Measurements from ENCODE around the gene WDR27. TPM values are rescaled to one million over a fixed set of nuclear protein-coding genes. Genes with fewer than 3 reads are reported as not detected.

WDR27 gene
- total and polyA plus RNA-seq, 10 of the 15 experiments (the other 5 are each of a cell fraction or from before 2014, with no cell fraction given), result 1.9 to 33.2 (median 19.0) TPM

DNA sequence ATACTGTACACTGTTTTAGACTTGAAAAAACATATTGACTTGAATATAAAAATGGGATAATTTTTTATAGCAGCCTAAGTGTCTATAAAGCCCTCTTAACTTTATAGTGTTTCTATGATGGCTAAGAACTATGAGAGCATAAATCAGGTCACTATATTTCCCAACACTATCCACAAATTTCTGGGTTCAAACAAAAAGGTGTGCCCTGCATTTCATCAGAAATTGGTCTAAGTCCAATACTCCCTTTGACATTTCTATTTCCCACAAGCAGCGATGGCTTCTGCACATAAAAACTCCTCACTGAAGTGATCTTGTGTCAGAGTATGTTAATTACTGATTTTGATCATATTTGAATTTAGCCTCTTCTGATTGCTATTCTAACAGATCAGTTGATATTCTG lies 143.9 kb downstream of the WDR27 start:
- ChIA-PET SMC1A (ENCODE audit: uncharacterized antibody, unreplicated experiment) (no interaction called here), POLR2A (no interaction called here), RAD21 (ENCODE audit: unreplicated experiment) (no interaction called here), CTCF (no interaction called here)
- in situ Hi-C loops (cut with MboI), result no loop called here
- no TSS peak for BruUV-seq (replicated peaks)
- no peak overlapping the region for H2AFZ ChIP-seq (ENCODE audit: control insufficient read depth, low read depth, low read length)
- no peak overlapping the region for H3K4me3 ChIP-seq
- TF ChIP-seq CREB1 (IDR thresholded peaks at IDR 0.05; ENCODE audit: low read depth), result no peak
- no peak for TF ChIP-seq ZBED1 (IDR thresholded peaks at IDR 0.05; ENCODE audit: borderline replicate concordance)
- no peak for TF ChIP-seq CHD1 (IDR thresholded peaks at IDR 0.05; ENCODE audit: low read depth, low read length)
- no peak overlapping the region for H3K9ac ChIP-seq (ENCODE audit: control insufficient read depth, insufficient read depth, low read length)
- no peaks in the 10 kb centered on the region for H4K20me1 ChIP-seq (ENCODE audit: control insufficient read depth, insufficient read depth)
- ATAC-seq (no peak), DNase-seq (ENCODE audit: low read depth, low spot score) (no peak), FAIRE-seq (no peak)
- H3K9me3 ChIP-seq (replicated peaks; ENCODE audit: control insufficient read depth, insufficient read depth, low read length), result peaks cover 2% of the 10 kb centered on the region; the same call in 2 of the 3 replicates
- WGBS (ENCODE audit: insufficient coverage, insufficient replicate concordance, low lambda C conversion rate, missing lambda C conversion rate), result 100% methylated on average over 1 of the region's 1 CpG
- H3K27me3 ChIP-seq (replicated peaks in 1 of 2; ENCODE audit: control insufficient read depth in 2 of 2, insufficient read depth in 2 of 2, low read length in 1 of 2), result no peaks in the 10 kb centered on the region
- H3K4me2 ChIP-seq (ENCODE audit: control insufficient read depth, insufficient read depth), result no peak overlapping the region
- H3K36me3 ChIP-seq (ENCODE audit: control insufficient read depth in 2 of 2, insufficient read depth in 2 of 2, low read length in 1 of 2), result no peaks in the 10 kb centered on the region
- no peak overlapping the region for H3K27ac ChIP-seq (ENCODE audit: control insufficient read depth, insufficient read depth)
- intact Hi-C loops (cut with micrococcal nuclease; ENCODE audit: unreplicated experiment), result no loop called here
- no peaks in the 10 kb centered on the region for H3K79me2 ChIP-seq (ENCODE audit: control insufficient read depth, insufficient read depth, low read length)
- peaks cover 16% of the 10 kb centered on the region for H3K4me1 ChIP-seq (ENCODE audit: control insufficient read depth, insufficient read depth, low read length)

DNA sequence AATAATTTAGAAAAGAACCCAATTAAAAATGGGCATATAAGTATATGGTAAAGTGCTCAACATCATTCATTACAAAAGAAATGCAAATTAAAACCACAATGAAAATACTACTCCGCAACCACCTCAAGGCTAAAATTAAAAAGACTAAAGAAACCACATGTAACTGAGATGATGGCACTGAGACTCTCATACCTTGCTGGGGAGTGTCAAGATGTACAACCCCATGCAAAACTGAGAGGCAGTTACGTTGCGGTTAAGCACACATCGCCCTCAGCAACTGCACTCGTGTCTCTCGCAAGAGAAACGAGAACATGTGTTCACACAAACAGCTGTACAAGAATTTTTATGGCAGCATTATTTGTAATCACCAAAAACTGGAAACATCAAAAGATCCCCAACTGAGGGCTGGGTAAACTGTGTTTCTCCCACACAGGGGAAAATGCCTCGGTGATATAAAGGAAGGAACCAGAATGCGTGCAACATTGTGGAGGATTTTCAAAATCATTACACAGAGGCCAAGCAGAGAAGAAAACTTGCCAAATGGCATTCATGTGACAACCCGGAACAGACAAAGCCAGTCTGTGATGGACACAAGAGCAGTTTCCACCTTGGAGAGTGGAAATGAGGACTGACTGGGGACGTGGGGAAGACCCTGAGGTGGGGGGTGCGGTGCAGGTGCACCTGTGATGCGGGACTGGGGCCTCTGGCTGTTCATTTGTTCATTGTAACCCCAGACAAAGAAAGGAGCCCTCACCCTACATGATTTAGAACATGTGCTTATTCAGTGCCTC lies 144.9 kb downstream of the WDR27 start:
- peak; percentile 91 for ATAC-seq
- SMC1A ChIA-PET (ENCODE audit: uncharacterized antibody, unreplicated experiment), result no interaction called here
- peak overlapping the region; percentile 58 for H3K4me2 ChIP-seq (ENCODE audit: control insufficient read depth, insufficient read depth)
- peak; percentile 28 for TF ChIP-seq SP1 (IDR thresholded peaks at IDR 0.05; ENCODE audit: low read depth, low read length)
- peak; percentile 30; the same call in 1 of the 2 replicates for TF ChIP-seq JUNB (IDR thresholded peaks at IDR 0.05)
- TF ChIP-seq ZNF622 (IDR thresholded peaks at IDR 0.05), result no peak
- TF ChIP-seq POU2F2 (IDR thresholded peaks at IDR 0.05; ENCODE audit: borderline replicate concordance, low read depth, low read length), result peak; percentile 84; the same call in 2 of the 3 replicates
- peak; percentile 67 for TF ChIP-seq CREB1 (IDR thresholded peaks at IDR 0.05; ENCODE audit: low read depth)
- TF ChIP-seq MEF2B (IDR thresholded peaks at IDR 0.05; ENCODE audit: partially characterized antibody, poor library complexity, severe bottlenecking), result peak; percentile 22
- TF ChIP-seq CBFB (IDR thresholded peaks at IDR 0.05; ENCODE audit: low read depth), result peak; percentile 88
- TF ChIP-seq RAD21 (IDR thresholded peaks at IDR 0.05; ENCODE audit: insufficient read depth, low read depth, low read length), result no peak
- TF ChIP-seq, protein P1, sequence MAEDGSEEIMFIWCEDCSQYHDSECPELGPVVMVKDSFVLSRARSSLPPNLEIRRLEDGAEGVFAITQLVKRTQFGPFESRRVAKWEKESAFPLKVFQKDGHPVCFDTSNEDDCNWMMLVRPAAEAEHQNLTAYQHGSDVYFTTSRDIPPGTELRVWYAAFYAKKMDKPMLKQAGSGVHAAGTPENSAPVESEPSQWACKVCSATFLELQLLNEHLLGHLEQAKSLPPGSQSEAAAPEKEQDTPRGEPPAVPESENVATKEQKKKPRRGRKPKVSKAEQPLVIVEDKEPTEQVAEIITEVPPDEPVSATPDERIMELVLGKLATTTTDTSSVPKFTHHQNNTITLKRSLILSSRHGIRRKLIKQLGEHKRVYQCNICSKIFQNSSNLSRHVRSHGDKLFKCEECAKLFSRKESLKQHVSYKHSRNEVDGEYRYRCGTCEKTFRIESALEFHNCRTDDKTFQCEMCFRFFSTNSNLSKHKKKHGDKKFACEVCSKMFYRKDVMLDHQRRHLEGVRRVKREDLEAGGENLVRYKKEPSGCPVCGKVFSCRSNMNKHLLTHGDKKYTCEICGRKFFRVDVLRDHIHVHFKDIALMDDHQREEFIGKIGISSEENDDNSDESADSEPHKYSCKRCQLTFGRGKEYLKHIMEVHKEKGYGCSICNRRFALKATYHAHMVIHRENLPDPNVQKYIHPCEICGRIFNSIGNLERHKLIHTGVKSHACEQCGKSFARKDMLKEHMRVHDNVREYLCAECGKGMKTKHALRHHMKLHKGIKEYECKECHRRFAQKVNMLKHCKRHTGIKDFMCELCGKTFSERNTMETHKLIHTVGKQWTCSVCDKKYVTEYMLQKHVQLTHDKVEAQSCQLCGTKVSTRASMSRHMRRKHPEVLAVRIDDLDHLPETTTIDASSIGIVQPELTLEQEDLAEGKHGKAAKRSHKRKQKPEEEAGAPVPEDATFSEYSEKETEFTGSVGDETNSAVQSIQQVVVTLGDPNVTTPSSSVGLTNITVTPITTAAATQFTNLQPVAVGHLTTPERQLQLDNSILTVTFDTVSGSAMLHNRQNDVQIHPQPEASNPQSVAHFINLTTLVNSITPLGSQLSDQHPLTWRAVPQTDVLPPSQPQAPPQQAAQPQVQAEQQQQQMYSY (CRISPR knock-in tag; IDR thresholded peaks at IDR 0.05), result no peak
- TF ChIP-seq EP300 (IDR thresholded peaks at IDR 0.05; ENCODE audit: borderline replicate concordance in 1 of 2, control insufficient read depth in 1 of 2, low read depth in 2 of 2, low read length in 2 of 2), result peak; percentile 33 to 74; a peak in 3 of 4 replicates

More for the DNA sequence above, 144.9 kb downstream of the WDR27 start:
- ChIA-PET CTCF (no interaction called here), POLR2A (no interaction called here), RAD21 (ENCODE audit: unreplicated experiment) (no interaction called here)
- Histone ChIP-seq H3K36me3 (ENCODE audit: control insufficient read depth in 2 of 2, insufficient read depth in 2 of 2, low read length in 1 of 2) (no peaks in the 10 kb centered on the region), H3K9ac (ENCODE audit: control insufficient read depth, insufficient read depth, low read length) (no peak overlapping the region), H3K4me1 (ENCODE audit: control insufficient read depth, insufficient read depth, low read length) (peaks cover 16% of the 10 kb centered on the region), H3K79me2 (ENCODE audit: control insufficient read depth, insufficient read depth, low read length) (no peaks in the 10 kb centered on the region), H4K20me1 (ENCODE audit: control insufficient read depth, insufficient read depth) (no peaks in the 10 kb centered on the region), H3K4me3 (peak overlapping the region; percentile 19; the same call in 1 of the 2 replicates), H3K27me3 (replicated peaks in 1 of 2; ENCODE audit: control insufficient read depth in 2 of 2, insufficient read depth in 2 of 2, low read length in 1 of 2) (no peaks in the 10 kb centered on the region), H2AFZ (ENCODE audit: control insufficient read depth, low read depth, low read length) (no peak overlapping the region), H3K27ac (ENCODE audit: control insufficient read depth, insufficient read depth) (no peak overlapping the region), H3K9me3 (replicated peaks; ENCODE audit: control insufficient read depth, insufficient read depth, low read length) (peaks cover 2% of the 10 kb centered on the region; the same call in 2 of the 3 replicates)
- in situ Hi-C loops (cut with MboI) (no loop called here), intact Hi-C loops (cut with micrococcal nuclease; ENCODE audit: unreplicated experiment) (no loop called here)
- whole genome bisulfite sequencing (ENCODE audit: insufficient coverage, insufficient replicate concordance, low lambda C conversion rate, missing lambda C conversion rate), result 13% methylated on average over 13 of the region's 13 CpGs
- peak; percentile 61 for DNase-seq (ENCODE audit: low read depth, low spot score)
- peak; percentile 80 for FAIRE-seq
- no TSS peak for BruUV-seq (replicated peaks)
